Amniotic epithelial cell (primary cell): ENCODE measurements around the gene IQGAP1.
"Not testable (repeated sequence)": the region's sequence is repeated elsewhere in the genome, so short reads cannot be mapped to it uniquely, and the experiment has no call there.

Source experiments
- DNase-seq: peaks from one replicate; pipeline ENCODE4 v3.0.0-alpha.2; 2010; ENCODE audit warnings: low read depth

The IQGAP1 gene, protein sequence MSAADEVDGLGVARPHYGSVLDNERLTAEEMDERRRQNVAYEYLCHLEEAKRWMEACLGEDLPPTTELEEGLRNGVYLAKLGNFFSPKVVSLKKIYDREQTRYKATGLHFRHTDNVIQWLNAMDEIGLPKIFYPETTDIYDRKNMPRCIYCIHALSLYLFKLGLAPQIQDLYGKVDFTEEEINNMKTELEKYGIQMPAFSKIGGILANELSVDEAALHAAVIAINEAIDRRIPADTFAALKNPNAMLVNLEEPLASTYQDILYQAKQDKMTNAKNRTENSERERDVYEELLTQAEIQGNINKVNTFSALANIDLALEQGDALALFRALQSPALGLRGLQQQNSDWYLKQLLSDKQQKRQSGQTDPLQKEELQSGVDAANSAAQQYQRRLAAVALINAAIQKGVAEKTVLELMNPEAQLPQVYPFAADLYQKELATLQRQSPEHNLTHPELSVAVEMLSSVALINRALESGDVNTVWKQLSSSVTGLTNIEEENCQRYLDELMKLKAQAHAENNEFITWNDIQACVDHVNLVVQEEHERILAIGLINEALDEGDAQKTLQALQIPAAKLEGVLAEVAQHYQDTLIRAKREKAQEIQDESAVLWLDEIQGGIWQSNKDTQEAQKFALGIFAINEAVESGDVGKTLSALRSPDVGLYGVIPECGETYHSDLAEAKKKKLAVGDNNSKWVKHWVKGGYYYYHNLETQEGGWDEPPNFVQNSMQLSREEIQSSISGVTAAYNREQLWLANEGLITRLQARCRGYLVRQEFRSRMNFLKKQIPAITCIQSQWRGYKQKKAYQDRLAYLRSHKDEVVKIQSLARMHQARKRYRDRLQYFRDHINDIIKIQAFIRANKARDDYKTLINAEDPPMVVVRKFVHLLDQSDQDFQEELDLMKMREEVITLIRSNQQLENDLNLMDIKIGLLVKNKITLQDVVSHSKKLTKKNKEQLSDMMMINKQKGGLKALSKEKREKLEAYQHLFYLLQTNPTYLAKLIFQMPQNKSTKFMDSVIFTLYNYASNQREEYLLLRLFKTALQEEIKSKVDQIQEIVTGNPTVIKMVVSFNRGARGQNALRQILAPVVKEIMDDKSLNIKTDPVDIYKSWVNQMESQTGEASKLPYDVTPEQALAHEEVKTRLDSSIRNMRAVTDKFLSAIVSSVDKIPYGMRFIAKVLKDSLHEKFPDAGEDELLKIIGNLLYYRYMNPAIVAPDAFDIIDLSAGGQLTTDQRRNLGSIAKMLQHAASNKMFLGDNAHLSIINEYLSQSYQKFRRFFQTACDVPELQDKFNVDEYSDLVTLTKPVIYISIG (N-terminal part only)

DNA sequence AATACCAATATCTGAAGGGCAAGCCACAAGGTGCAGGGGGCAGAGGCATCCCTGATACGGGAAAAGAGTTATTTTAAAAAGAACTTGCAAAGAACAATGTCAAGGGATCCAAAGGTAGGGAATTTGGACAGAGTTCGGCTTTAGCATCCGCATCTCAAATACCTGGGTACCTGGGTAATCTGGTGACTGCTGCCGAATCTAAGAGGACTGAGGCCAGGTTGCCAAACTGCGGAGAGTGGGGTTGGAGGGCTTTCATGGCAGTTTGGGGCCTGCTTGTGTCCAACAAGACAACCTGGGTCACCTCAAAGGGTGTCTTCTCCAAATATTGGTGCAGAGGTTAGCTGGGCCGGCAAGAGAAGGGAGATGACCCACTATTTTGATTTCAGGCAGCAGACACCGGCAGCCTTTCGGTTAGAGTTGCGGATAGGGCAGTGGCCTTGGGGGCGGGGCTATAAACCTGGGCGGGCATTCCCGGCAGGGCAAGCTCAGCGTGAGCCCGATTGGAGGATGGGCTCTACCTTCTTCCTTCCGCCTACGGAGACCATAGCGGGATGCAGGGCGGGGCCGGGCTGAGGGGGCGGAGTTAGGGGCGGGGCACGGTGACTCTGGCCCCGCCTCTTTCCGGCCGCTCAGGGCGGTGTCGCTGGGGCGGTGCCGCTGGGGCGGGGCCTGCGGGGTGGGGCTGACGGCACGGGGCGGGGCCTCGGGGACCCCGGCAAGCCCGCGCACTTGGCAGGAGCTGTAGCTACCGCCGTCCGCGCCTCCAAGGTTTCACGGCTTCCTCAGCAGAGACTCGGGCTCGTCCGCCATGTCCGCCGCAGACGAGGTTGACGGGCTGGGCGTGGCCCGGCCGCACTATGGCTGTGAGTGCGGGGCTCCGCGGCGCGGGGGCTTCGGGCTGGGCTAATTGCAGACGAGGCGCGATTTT lies at the start of gene IQGAP1:
Gene IQGAP1, plus strand, starts transcription at position 709 of the 928 bp plus-strand sequence. Its CDS starts 100 bp downstream, at position 809.
- peak; percentile 94 for DNase-seq

- DNase-seq: no peak
These were observed 49.5 kb upstream of the IQGAP1 start for GRCh38 chr15:90338532-90338931.

- DNase-seq: no peak
These were observed 47.7 kb upstream of the IQGAP1 start for GRCh38 chr15:90340345-90340744.

- DNase-seq: peak; percentile 52
These were observed 44.7 kb upstream of the IQGAP1 start for GRCh38 chr15:90343302-90343790.

- no peak for DNase-seq
These were observed 43.4 kb upstream of the IQGAP1 start for GRCh38 chr15:90344662-90345061.

DNA sequence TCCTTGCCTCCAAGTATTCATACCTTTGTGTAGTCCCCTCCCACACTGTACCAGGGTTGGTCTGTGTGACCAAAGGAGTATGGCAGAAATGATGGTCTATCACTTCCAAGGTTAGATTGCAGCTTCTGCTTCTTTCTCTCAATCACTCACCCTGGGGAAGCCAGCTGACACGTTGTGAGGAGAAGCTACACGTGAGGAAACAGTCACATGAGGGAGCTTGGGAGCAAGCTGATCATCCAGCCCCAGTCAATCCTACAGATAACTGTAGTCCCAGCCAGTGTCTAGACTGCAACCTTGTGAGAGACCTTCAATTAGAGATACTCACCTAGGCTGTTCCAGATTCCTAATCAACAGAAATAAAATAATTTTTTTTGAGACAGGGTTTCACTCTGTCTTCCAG lies 42.2 kb upstream of the IQGAP1 start:
- DNase-seq: peak; percentile 28

- not testable (repeated sequence) for DNase-seq
These were observed 40.5 kb upstream of the IQGAP1 start for GRCh38 chr15:90347431-90348065.

DNA sequence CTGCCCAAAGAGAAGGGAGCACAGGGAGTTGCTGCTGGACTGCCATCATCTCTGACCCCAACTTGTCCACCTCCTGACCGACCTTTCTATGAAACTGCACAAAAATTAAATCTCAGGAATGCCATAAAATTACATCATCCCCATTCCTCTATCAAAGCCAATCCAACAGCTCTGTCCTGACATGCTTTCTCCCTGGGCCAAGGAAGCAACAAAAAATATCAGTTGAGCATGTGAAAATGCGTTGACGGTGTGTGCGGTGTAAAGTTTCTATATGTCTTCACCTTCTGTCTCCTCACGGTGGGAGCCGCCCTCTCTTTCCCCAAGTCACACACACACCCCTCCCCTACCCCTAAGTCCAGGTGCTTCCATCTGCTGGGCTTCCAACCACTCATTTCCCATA lies 39.6 kb upstream of the IQGAP1 start:
- DNase-seq: peak; percentile 14

GRCh38 chr15:90349072-90349471 lies 39.0 kb upstream of the IQGAP1 start:
- DNase-seq: no peak

GRCh38 chr15:90349821-90350220 lies 38.2 kb upstream of the IQGAP1 start:
- no peak for DNase-seq

DNA sequence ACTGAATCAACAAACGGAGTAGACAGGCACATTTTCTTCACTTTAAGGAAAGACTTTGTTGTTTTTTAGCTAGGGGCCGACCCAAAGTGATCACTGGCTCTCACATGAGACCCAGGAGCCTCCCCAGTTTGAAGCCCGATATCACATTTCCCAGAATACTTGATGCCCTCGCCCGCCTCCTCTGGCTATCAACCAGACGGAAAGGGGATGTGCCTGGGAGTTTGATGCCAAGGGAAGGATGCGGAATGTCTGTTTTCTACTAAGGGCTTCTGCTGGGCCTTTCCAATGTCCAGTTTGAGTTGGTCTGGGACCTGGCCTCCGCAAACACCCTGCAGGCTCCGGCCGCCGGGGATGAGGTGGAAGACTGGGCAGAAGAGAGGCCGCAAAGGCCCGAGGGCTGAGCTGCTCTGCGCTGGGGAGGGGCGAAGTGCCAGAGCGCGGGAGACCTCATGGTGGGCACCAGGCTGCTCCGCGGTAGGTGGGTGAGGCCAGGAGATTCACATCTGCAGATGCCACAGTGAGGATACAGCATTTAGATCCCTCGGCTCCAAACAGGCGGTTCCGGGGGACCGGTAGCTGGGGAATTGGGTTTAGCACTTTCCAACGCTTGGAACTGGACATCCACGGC lies 36.4 kb upstream of the IQGAP1 start:
- DNase-seq: no peak

DNA sequence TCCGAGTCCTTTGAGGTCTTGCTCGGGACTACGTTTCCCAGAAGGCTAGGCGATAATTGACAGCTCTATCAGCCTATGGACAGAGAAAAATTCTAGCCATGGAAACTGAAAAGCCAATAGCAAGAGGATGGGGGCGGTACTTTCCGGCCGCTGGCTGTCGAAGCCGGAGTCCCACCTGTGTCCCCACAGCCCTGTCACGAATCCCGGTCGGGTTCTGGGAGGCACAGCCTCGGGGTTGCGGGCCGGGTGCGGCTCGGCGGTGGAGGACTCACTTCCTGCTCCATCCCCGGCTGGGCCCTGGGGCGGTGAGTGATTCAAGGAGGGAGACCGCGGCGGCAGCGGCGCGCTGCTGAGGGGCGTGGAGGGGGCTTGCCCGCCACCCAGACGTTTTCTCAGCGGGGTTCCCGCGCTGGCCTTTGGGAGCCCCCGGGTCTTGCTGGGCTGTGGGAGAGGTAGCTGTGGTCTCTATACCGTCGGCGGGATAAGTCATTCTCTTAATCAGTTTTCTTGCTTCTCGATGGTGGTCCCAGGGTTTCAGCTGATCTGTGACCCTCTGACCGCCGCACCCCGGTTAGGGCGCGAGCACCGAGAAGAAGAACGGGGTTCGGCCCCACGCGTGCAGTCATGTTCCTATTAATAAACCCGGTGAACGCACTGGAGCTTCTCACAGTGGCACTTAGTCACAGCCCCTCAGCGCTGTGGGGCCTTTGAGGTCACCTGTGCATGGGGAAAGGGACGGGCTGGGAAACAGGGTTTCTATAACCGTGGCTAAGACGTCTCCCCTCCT lies 35.7 kb upstream of the IQGAP1 start, which contains the start of gene ZNF774:
Gene ZNF774, plus strand, starts transcription at position 178 of the 787 bp plus-strand sequence. CDS start 2,377 bp downstream, outside the sequence.
- DNase-seq: peak; percentile 91

- no peak for DNase-seq
These were observed 33.1 kb upstream of the IQGAP1 start for GRCh38 chr15:90354986-90355385.

GRCh38 chr15:90358124-90359033 lies 29.7 kb upstream of the IQGAP1 start:
- peak; percentile 45 for DNase-seq

DNA sequence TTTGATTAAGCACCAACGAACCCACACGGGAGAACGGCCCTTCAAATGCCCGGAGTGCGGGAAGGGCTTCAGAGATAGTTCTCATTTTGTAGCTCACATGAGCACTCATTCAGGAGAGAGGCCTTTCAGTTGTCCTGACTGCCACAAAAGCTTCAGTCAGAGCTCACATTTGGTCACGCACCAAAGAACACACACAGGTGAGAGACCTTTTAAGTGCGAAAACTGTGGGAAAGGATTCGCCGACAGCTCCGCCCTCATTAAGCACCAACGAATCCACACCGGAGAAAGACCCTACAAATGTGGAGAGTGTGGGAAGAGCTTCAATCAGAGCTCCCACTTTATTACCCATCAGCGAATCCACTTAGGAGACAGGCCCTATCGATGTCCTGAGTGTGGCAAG lies 27.3 kb upstream of the IQGAP1 start:
- no peak for DNase-seq

DNA sequence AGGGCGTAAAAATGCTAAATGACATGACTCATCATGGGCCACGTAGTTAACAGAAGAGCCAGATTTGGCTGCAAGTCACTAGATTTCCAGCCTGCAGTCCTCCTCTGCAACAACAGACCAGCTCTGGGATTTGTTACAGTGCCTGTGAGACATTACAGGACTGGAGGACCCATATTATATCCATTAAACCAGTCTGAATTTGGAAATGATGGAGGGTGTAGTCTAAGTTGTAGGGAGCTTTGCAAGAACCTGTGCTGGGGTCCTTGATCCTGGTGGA lies 25.2 kb upstream of the IQGAP1 start:
- DNase-seq: peak; percentile 78

GRCh38 chr15:90364251-90364650 lies 23.8 kb upstream of the IQGAP1 start:
- peak; percentile 58 for DNase-seq
